Large intestine (tissue), 3 donors: ENCODE results near the gene DMD. TPM values are rescaled to one million over a fixed set of nuclear protein-coding genes. Genes with fewer than 3 reads are reported as not detected.

Experiments used
- DNase-seq, 2 donors: peaks; one replicate each; pipeline versions ENCODE4 v3.0.0 to v3.0.0-alpha.2; 2013
- H3K27ac ChIP-seq: one replicate; pipeline ENCODE4 v1.5.1; 2013; ENCODE audit warnings: low read length
- H3K27me3 ChIP-seq: 2 replicates; pipeline ENCODE4 v1.6.1; 2013; ENCODE audit warnings: low read length; ENCODE audit not compliant: control insufficient read depth, insufficient read depth
- H3K36me3 ChIP-seq: 2 replicates; pipeline ENCODE4 v1.6.1; 2013; ENCODE audit warnings: low read length; ENCODE audit not compliant: control insufficient read depth, insufficient read depth
- H3K4me1 ChIP-seq: one replicate; pipeline ENCODE4 v1.6.1; 2013; ENCODE audit warnings: low read length; ENCODE audit not compliant: control insufficient read depth, insufficient read depth
- H3K4me3 ChIP-seq: one replicate; pipeline ENCODE4 v1.5.1; 2013; ENCODE audit warnings: low read length
- H3K9me3 ChIP-seq: one replicate; pipeline ENCODE4 v1.6.1; 2013; ENCODE audit warnings: mild to moderate bottlenecking, low read depth, low read length, moderate library complexity; ENCODE audit not compliant: control insufficient read depth
- WGBS: methylation state at CpG from one replicate; pipeline ENCODE4 v1.1.5; 2013; ENCODE audit warnings: low lambda C conversion rate; ENCODE audit not compliant: insufficient coverage; 5-methylcytosine and 5-hydroxymethylcytosine counted together
- polyA plus RNA-seq: library from polyadenylated mRNA; unstranded; fragments of 120-200 nt; gene quantifications from one replicate; pipeline ENCODE4 v1.2.1, GENCODE V29; 2013

DMD gene
- polyA plus RNA-seq, 1 donor, result 23.3 TPM

DNA sequence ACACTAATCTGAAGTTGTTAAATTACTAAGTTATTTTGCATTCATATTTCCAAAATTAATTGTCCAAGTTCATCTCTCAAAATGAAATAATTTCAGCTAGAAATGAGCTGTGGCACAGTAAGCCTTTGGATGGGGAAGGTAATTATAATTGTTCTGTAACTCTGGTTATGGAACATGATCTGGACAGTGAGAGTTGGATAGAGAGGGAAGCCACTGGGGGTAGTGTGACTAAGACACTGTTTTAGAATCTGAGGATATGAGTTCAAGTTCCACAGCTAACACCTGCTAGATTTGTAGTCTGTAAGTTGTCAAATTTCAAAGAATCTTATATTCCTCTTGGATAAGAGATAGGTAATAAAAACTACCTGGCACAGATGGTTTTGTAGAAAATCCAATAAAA lies 49.5 kb downstream of the DMD start:
- Histone ChIP-seq H3K4me1 (no peaks in the 10 kb centered on the region), H3K4me3 (no peak overlapping the region), H3K27me3 (no peaks in the 10 kb centered on the region), H3K36me3 (no peaks in the 10 kb centered on the region), H3K27ac (no peak overlapping the region), H3K9me3 (no peaks in the 10 kb centered on the region)
- no peak for DNase-seq

DNA sequence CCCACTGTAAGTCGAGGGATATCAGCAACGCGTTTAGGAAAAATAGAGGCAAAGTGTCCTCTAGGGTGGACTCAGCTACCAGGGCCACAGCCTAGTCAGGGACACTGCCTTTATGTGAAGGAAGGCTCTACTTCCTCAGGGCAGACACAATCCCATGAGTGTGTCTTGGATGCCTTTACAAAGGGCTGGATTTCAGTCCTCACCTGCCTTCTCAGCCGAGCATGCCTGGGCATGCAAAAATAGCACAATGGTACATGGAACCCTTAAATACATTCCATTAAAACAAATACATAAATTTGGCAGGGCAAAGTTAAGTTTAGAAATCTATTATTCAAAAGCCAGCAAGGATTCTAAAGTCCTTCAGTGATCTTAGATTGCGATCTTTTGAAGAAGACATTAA lies 51.1 kb downstream of the DMD start:
- H3K4me1 ChIP-seq, result no peaks in the 10 kb centered on the region
- H3K27ac ChIP-seq, result no peak overlapping the region
- no peaks in the 10 kb centered on the region for H3K36me3 ChIP-seq
- no CpG with 5 or more reads among the region's 5 CpGs for WGBS
- no peak for DNase-seq
- no peaks in the 10 kb centered on the region for H3K27me3 ChIP-seq
- no peak overlapping the region for H3K4me3 ChIP-seq
- H3K9me3 ChIP-seq, result no peaks in the 10 kb centered on the region

DNA sequence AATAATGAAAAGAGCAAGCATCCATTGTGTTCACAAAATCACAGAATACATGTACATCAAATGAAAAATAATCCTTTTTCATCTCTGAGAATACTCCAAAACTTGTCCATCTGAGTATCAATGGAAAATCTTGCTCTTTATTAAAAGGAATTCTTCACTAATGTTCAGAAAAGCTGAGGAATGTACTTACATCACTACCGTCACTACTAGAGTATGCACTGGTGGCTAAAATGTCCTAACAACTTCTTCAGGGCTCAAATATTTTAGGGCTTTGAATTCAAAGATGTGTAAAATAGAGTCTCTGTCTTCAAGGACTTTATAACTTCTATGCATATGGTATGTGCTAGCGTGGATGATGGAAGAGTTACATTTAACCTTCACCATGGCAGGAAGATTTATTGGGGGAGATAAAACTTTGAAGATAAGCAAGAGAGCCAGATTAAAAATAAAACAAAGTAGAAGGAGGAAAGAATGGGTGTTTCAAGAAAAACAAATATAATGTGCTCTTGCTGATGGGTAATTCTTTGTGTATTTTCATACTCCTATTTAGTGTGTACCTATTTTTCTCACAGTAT lies 55.1 kb downstream of the DMD start:
- DNase-seq, result no peak
- Histone ChIP-seq H3K4me1 (no peaks in the 10 kb centered on the region), H3K27ac (no peak overlapping the region), H3K4me3 (no peak overlapping the region), H3K36me3 (no peaks in the 10 kb centered on the region), H3K9me3 (no peaks in the 10 kb centered on the region), H3K27me3 (no peaks in the 10 kb centered on the region)
- 60% methylated on average over 1 of the region's 2 CpGs for WGBS

DNA sequence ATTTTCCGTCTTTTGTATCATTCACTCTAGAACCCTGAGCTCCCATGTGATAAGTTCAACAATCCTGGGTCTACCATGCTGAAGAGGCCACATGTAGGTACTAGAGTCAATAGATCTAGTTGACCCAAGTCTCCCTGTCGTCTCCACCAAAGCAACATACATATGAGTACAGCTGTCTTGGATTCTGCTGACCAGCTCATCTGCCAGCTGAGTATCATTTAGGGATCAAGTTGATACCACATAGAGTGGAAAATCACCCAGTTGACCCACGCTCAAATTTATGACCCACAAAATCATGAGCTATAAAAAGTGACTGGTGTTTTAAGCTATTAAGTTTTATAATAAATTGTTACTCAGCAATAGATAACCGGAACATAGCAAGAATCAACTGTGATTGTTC lies 61.8 kb downstream of the DMD start:
- no peak for DNase-seq

DNA sequence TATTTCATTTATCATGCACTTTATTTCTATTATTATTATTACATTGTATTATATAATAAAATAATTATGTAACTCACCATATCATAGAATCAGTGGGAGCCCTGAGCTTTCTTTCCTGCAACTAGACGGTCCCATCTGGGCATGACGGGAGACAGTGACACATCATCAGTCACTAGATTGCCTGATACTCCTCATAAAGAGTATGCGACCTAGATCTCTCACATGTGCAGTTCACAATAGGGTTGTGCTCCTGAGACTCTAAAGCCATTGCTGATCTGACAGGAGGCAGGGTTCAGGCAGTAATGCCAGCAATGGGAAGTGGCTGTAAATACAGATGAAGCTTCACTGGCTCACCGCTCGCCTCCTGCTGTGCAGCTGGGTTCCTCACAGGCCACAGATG lies 62.3 kb downstream of the DMD start:
- no peak for DNase-seq
- WGBS, result no CpG with 5 or more reads among the region's 5 CpGs
- Histone ChIP-seq H3K36me3 (no peaks in the 10 kb centered on the region), H3K9me3 (no peaks in the 10 kb centered on the region), H3K4me3 (no peak overlapping the region), H3K27me3 (no peaks in the 10 kb centered on the region), H3K4me1 (no peaks in the 10 kb centered on the region), H3K27ac (no peak overlapping the region)

More for the DNA sequence above, 61.8 kb downstream of the DMD start:
- no peaks in the 10 kb centered on the region for H3K36me3 ChIP-seq
- H3K4me3 ChIP-seq, result no peak overlapping the region
- no peak overlapping the region for H3K27ac ChIP-seq
- H3K9me3 ChIP-seq, result no peaks in the 10 kb centered on the region
- no CpG with 5 or more reads among the region's 4 CpGs for WGBS
- no peaks in the 10 kb centered on the region for H3K27me3 ChIP-seq
- no peaks in the 10 kb centered on the region for H3K4me1 ChIP-seq

DNA sequence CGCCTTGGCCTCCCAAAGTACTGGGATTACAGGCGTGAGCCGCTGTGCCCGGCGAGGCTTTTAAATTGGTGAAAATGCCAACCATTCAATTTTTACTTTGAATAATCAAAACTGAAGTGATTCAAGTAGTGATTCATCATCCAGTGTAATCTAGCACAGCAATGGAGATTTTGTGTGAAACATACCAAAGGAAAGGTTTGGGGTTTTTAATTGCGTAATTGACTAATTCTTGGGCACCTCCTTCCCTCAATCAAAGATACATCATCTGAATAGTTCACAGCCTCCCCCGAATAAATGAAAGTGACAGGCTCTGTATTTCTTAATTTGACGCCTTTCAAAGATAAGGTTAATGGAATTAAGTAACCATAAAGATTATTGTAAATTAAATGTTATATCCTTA lies 69.0 kb downstream of the DMD start:
- Histone ChIP-seq H3K27me3 (no peaks in the 10 kb centered on the region), H3K4me3 (no peak overlapping the region), H3K27ac (no peak overlapping the region), H3K4me1 (no peaks in the 10 kb centered on the region), H3K36me3 (no peaks in the 10 kb centered on the region), H3K9me3 (no peaks in the 10 kb centered on the region)
- 100% methylated on average over 2 of the region's 8 CpGs for whole genome bisulfite sequencing
- no peak for DNase-seq

DNA sequence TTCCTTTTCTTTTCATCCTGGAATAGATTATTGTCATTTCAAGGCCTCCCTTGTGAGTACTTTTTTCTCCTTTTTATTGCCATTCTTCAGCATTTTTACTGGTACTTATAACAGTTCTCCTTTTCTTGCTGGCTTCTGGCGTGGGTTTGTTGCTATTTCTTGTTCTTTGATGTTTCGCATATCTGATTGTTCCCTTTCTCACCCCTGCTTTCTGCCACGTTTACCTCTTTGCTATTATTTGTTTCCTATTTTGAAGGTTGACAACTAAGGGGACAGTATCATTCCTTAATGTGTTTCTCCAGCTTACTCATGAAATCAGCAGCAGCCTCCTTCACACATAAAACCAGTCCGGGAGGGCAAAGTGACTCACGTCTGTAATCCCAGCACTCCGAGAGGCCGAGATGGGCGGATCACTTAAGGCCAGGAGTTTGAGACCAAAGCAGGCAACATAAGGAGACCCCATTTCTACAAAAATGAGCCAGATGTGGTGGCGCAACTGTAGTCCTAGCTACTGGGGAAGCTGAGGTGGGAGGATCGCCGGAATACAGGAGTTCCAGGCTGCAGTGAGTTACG lies 72.6 kb downstream of the DMD start:
- Histone ChIP-seq H3K4me1 (no peaks in the 10 kb centered on the region), H3K36me3 (no peaks in the 10 kb centered on the region), H3K27me3 (no peaks in the 10 kb centered on the region), H3K4me3 (no peak overlapping the region), H3K9me3 (no peaks in the 10 kb centered on the region), H3K27ac (no peak overlapping the region)
- WGBS, result 85% methylated on average over 2 of the region's 12 CpGs
- DNase-seq, result no peak

DNA sequence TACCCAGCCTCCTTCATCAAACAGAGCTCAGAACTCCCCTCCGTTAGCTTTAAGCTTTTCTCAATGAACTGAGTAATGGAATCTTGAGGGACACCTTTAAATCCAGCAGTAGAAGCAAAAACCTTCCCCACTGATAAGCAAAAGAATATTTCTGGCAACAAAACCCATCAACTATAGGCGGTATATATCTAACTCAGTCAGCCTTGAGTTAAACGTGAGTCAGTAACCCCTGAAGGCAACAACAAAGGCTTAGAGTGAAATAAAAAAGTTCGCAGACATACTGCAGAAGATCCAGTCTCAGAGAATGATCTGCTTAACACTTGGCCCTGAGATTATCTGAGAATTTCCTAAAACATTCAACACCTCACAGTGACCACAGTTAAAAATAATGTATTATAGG lies 77.2 kb downstream of the DMD start:
- H3K27ac ChIP-seq, result no peak overlapping the region
- no CpG with 5 or more reads among the region's 4 CpGs for WGBS
- H3K4me3 ChIP-seq, result no peak overlapping the region
- no peaks in the 10 kb centered on the region for H3K36me3 ChIP-seq
- H3K27me3 ChIP-seq, result no peaks in the 10 kb centered on the region
- no peaks in the 10 kb centered on the region for H3K9me3 ChIP-seq
- no peaks in the 10 kb centered on the region for H3K4me1 ChIP-seq
- no peak for DNase-seq

DNA sequence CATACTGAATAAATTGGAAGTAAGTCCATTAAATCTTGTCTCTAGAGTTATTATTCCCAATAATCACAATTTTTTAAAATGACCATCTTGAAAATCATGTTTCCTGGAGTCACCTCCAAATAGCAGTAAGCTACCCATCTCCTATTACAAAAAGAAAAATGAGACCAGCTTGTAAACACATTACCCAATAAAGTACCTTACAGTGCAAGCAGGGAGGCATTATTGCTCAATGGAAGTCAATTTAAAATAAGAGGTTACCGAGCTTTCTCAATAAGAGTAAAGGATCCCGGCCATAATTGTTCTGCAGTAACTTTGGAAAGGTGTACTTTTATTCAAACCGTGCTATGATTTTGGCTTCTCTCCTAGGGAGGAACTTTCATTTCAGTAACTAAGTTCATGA lies 78.0 kb downstream of the DMD start:
- Histone ChIP-seq H3K4me1 (no peaks in the 10 kb centered on the region), H3K4me3 (no peak overlapping the region), H3K27me3 (no peaks in the 10 kb centered on the region), H3K27ac (no peak overlapping the region), H3K36me3 (no peaks in the 10 kb centered on the region), H3K9me3 (no peaks in the 10 kb centered on the region)
- no CpG with 5 or more reads among the region's 3 CpGs for WGBS
- no peak for DNase-seq

DNA sequence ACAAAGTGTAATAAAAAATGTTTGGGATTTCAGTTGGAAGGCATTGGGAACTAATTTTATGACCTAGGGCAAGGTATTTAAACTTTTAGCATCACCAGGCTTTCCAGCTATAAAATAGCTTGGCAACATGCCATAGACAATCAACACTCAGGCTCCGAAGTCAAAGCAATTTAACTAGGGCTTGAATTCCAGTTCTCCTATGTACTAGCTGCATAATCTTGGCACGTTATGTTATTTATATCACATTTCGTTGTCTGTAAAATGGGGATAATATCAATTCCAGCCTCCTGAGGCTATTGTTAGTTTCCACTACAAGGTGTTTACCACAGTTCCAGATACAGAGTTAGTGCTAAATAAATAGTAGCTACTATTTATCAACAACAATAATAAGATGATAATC lies 78.8 kb downstream of the DMD start:
- H3K9me3 ChIP-seq, result no peaks in the 10 kb centered on the region
- 80% methylated on average over 2 of the region's 3 CpGs for WGBS
- no peaks in the 10 kb centered on the region for H3K27me3 ChIP-seq
- H3K4me3 ChIP-seq, result no peak overlapping the region
- no peak overlapping the region for H3K27ac ChIP-seq
- H3K36me3 ChIP-seq, result no peaks in the 10 kb centered on the region
- no peak for DNase-seq
- no peaks in the 10 kb centered on the region for H3K4me1 ChIP-seq

DNA sequence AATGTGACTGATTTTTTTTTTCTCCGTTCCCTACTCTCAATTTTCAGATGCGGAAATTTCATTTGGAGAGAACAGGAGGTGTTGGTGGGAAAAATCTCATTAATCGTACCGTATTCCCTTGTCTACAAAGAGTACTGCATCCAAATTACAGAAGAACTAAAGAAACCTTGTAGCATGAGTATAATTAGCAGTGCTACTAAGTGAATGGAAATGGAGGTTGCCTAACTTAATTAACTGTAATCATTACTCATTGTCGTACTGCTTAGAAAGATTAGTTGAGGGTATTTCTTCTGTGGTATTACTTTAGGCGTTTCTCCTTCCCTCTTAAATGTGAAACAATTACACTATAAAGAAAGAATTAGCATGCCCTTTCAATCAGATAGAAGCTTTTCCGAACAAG lies 81.7 kb downstream of the DMD start:
- H3K27ac ChIP-seq, result no peak overlapping the region
- no peak overlapping the region for H3K4me3 ChIP-seq
- no peaks in the 10 kb centered on the region for H3K36me3 ChIP-seq
- DNase-seq, result no peak
- no peaks in the 10 kb centered on the region for H3K9me3 ChIP-seq
- no peaks in the 10 kb centered on the region for H3K4me1 ChIP-seq
- H3K27me3 ChIP-seq, result no peaks in the 10 kb centered on the region
- no CpG with 5 or more reads among the region's 7 CpGs for WGBS
